ENCODE data around the gene MAP3K15. TPM values are rescaled to one million over a fixed set of nuclear protein-coding genes. Genes with fewer than 3 reads are reported as not detected.

The MAP3K15 gene
- polyA plus RNA-seq, 1 donor from 2014 or later, result not detected

DNA sequence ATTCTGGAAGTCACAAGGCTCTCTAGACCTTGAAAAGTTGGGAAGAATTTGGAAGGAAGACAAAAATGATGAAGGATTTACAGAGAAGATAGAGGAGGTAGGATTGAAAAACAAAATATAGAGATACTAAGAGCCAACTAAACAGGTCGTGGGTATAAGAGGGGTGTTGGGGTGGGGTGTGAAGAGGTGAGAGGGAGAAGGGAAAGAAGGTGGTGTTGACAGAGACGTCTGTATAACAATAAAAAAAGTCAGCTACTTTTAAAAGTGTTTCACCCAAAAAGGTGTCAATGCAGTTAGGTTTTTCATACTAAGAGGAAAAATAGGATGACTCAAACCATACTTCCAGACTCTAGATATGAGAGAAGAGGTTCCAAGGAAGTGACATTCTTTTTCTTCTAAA is 33.0 kb upstream of the MAP3K15 start:
- Mint-ChIP-seq H3K27me3 (peaks cover 2% of the 10 kb centered on the region), H3K36me3 (peaks cover 3% of the 10 kb centered on the region), H3K9me3 (no peaks in the 10 kb centered on the region), H3K4me3 (no peak overlapping the region), H3K4me1 (peaks cover 1 to 10% (median 3%) of the 10 kb centered on the region in 3 donors), H3K27ac (no peak overlapping the region)

DNA sequence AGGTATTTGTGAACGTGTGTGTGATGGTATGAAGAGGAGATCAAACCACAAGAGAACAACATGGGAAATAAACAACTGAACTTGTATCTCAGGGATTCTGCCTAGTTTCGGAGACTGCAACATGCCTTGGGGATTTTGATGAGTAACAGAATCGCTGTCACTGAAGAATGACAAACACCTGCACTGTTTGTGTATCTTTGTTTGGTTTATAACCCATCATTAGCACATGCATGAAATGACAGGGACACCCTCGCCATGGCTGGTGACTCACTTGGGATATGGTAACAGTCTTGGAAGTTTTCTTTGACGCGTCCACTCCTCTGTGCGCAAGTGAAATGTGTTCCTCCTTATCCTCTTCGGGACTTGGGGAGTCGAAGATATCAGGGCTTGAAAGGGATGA is 30.3 kb upstream of the MAP3K15 start:
- no peak overlapping the region for H3K27ac Mint-ChIP-seq
- no peaks in the 10 kb centered on the region for H3K9me3 Mint-ChIP-seq

DNA sequence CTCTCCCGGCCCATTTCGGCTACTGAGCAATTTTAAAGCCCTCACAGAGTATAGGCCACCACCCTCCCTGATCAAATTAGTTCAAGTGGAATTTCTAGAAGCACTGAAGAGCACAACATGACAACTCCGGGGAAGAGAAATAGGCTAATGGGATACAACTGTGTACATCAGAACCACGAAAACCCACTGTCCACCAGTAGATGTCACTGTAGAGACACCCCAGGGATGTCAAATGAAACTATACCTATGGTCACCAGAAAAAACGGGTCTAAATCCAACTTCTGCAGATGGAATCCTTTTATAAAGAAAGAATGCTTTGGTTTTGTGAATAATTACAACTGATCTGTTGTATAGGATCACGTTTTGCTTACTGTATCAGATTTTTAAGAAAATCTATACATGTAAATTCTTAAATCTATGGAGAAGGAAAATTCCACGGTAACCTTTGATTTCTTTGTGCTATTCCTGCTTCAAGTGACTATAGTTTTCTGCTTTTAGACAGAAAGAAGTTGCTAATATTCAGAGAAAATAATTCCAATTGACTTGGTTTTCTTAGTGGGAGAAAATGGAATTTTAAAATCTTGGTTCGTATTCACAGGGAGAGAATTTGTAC is 29.5 kb upstream of the MAP3K15 start:
- no peaks in the 10 kb centered on the region for H3K9me3 Mint-ChIP-seq
- peak overlapping the region in 2 of 3 donors; percentile 1 to 12 for H3K27ac Mint-ChIP-seq
- H3K27me3 Mint-ChIP-seq, result peaks cover 5% of the 10 kb centered on the region
- H3K4me3 Mint-ChIP-seq, result no peak overlapping the region
- no peaks in the 10 kb centered on the region for H3K36me3 Mint-ChIP-seq
- H3K4me1 Mint-ChIP-seq, result peaks cover 1 to 5% (median 3%) of the 10 kb centered on the region in 3 donors

More for the DNA sequence above, 30.3 kb upstream of the MAP3K15 start:
- Mint-ChIP-seq H3K27me3 (peaks cover 5% of the 10 kb centered on the region), H3K4me1 (peaks cover 1 to 5% (median 3%) of the 10 kb centered on the region in 3 donors), H3K36me3 (no peaks in the 10 kb centered on the region), H3K4me3 (no peak overlapping the region)

DNA sequence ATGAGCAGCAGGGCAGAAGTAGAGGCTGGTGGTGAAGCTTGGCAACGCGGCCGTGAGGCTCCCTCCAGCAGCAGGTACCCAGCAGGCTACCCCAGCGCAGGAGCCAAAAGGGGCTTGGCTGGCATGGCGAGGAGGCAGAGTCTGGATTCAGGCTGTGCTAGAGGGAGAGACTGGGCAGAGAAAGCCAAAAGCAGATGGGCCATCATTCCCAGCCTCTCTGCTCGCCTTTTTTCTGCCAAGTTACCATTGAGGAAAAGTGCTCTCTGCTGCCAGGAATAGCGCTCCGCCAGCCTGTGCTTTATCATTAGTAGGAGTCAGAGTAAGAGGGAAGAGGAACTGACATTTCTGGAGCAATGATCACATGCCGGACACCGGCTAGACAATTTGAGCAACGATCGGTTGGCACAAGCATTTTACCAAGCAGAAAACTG is 28.7 kb upstream of the MAP3K15 start:
- no peaks in the 10 kb centered on the region for H3K36me3 Mint-ChIP-seq
- peaks cover 5% of the 10 kb centered on the region for H3K27me3 Mint-ChIP-seq
- H3K4me3 Mint-ChIP-seq, result no peak overlapping the region
- H3K9me3 Mint-ChIP-seq, result no peaks in the 10 kb centered on the region
- H3K27ac Mint-ChIP-seq, result no peak overlapping the region
- peaks cover 1 to 5% (median 3%) of the 10 kb centered on the region in 3 donors for H3K4me1 Mint-ChIP-seq

DNA sequence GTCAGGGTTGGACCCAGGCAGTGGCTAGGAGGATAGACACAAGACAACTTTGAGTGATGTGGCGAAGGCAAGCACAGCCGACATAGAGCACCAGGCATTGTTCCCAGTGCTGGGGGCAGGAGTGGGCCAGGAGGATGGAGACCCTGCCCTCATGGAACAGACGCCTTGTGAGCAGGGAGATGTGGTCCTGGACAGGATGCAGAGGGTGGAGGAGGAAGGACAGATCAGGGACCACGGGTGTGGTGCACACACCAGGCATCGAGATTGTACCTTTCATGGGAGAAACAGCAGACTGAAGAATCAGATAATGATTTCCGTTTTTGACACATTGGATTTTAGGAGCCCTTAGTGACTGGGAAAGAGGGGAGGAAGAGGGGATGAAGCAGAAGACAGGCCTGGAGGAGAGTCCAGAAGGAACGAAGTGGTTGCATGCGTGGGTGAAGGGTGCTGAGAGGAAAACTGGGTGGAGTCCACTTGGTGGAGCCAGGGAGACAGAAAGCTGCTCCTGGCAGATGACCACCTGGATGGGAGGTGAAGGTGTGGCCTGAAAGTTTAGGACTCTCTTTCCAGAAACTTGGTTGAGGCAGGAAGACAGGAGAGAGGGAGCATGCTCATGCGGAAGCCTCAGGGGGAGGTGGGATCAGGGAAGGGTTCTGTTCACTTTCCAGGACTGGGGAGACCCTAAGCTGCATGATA is 27.9 kb upstream of the MAP3K15 start:
- Mint-ChIP-seq H3K27ac (peak overlapping the region in 2 of 3 donors; percentile 9 to 35), H3K4me1 (peaks cover 1 to 5% (median 3%) of the 10 kb centered on the region in 3 donors), H3K9me3 (no peaks in the 10 kb centered on the region), H3K4me3 (peak overlapping the region in 1 of 4 donors; percentile 7), H3K36me3 (no peaks in the 10 kb centered on the region), H3K27me3 (peaks cover 5% of the 10 kb centered on the region)

DNA sequence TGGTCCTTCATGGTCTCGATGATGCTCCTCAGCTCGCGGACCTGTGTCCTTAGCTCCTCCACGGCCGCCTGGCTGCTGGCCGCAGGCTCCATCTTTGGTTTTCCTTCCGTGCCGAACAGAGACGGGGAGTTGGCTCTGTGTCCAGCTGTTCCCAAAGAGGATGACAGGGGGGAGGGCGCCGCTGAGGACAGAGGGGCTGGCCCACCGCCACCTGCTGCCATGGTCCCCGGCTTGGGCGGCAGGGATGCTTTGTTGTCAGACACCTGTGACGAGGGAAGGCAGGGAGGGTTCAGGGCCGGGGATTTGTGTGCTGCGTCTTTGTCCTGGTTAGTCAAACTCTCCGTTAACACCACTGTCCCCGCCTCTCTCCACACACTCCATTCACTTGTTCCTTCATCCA is 26.6 kb upstream of the MAP3K15 start:
- no peaks in the 10 kb centered on the region for H3K9me3 Mint-ChIP-seq
- H3K4me1 Mint-ChIP-seq, result peaks cover 1 to 5% (median 3%) of the 10 kb centered on the region in 3 donors
- H3K27me3 Mint-ChIP-seq, result peaks cover 5% of the 10 kb centered on the region
- no peaks in the 10 kb centered on the region for H3K36me3 Mint-ChIP-seq
- peak overlapping the region in 1 of 3 donors; percentile 33 for H3K27ac Mint-ChIP-seq
- H3K4me3 Mint-ChIP-seq, result no peak overlapping the region

DNA sequence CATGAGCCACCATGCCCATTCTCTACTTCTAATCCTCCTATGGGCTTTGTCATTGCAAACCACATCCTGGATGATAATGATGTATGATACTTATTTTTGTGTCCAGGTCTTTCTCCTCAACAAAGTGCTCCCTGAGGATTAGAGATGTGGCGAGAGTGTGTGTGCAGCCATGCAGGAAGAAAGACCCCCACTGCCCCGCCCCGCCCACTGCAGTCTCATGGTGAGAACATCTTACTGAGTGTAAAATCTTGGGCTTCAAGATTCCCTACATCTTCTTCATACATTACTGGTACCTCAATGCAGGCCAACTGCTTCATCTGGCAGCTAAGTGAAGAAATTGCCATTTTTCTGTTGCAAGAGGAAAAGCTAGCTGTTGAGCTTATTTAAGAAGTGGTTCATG is 25.9 kb upstream of the MAP3K15 start:
- H3K4me3 Mint-ChIP-seq, result no peak overlapping the region
- H3K27me3 Mint-ChIP-seq, result peaks cover 5% of the 10 kb centered on the region
- H3K27ac Mint-ChIP-seq, result peak overlapping the region in 2 of 3 donors; percentile 33 to 46
- H3K9me3 Mint-ChIP-seq, result no peaks in the 10 kb centered on the region
- H3K36me3 Mint-ChIP-seq, result peaks cover 3% of the 10 kb centered on the region
- H3K4me1 Mint-ChIP-seq, result peaks cover 1 to 5% (median 3%) of the 10 kb centered on the region in 3 donors

DNA sequence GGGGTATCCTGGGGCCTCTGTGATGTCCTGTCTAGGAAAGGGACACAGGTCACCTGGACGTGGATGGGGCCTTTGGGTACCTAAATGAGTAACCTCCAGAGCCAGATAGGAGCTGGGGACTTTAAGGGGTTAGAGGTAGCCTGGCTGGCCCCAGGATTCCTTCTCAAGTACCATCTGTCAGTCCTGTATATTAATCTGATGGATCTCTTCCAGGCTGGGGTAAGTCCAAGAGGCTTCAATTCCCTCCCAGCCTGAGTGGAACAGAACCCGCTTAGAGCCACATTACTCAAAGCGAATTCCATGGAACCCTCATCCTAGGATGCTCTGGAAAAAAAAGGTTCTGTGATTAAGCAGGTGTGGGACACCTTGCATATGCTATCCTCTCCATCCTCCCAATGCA is 24.8 kb upstream of the MAP3K15 start:
- no peak overlapping the region for H3K4me3 Mint-ChIP-seq
- H3K27ac Mint-ChIP-seq, result no peak overlapping the region
- H3K27me3 Mint-ChIP-seq, result peaks cover 5% of the 10 kb centered on the region
- H3K9me3 Mint-ChIP-seq, result no peaks in the 10 kb centered on the region
- peaks cover 3% of the 10 kb centered on the region for H3K36me3 Mint-ChIP-seq
- peaks cover 1 to 5% (median 3%) of the 10 kb centered on the region in 3 donors for H3K4me1 Mint-ChIP-seq

DNA sequence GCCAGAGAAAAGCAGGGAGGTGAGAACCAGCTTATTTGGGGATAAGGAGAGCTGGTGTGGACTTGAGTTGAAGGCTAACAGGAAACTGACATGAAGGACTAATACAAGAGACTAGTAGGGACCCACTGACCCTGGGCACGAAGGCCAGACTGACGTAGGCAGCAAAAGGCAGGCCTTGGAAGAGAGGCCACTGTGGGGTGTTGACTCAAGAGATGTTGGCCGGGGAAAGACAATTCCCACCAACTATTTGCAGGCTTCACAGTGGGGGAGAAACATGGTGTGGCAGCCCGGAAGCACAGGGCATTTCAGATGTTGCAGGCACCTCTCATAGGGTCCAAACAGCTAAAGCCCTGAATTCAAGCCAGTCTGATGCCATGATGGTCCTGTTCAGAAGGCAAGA is 24.4 kb upstream of the MAP3K15 start:
- no peak overlapping the region for H3K4me3 Mint-ChIP-seq
- H3K27ac Mint-ChIP-seq, result no peak overlapping the region
- H3K9me3 Mint-ChIP-seq, result no peaks in the 10 kb centered on the region

DNA sequence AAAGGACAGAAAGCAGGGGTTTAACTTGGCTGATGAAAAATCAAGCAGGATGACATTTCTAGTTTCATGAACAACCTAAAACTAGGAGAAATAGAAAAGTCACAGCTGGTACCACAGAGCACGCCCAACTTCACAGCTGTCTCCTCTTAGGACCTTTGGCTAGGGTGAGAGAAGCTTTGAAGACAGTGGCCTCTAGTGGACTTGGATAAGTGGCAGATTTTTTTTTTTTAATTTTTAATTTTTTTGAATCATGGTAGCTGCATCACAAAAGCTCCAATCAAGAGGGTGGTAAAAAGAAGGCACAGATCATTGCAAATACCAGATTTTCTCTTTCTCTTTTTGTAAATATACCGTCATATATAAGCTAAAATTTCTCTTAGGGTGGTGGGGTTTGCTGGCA is 20.2 kb upstream of the MAP3K15 start:
- Mint-ChIP-seq H3K4me1 (no peaks in the 10 kb centered on the region), H3K9me3 (no peaks in the 10 kb centered on the region)

More for the DNA sequence above, 24.4 kb upstream of the MAP3K15 start:
- H3K36me3 Mint-ChIP-seq, result peaks cover 3% of the 10 kb centered on the region
- peaks cover 5% of the 10 kb centered on the region for H3K27me3 Mint-ChIP-seq
- H3K4me1 Mint-ChIP-seq, result peaks cover 1 to 3% (median 2%) of the 10 kb centered on the region in 3 donors

DNA sequence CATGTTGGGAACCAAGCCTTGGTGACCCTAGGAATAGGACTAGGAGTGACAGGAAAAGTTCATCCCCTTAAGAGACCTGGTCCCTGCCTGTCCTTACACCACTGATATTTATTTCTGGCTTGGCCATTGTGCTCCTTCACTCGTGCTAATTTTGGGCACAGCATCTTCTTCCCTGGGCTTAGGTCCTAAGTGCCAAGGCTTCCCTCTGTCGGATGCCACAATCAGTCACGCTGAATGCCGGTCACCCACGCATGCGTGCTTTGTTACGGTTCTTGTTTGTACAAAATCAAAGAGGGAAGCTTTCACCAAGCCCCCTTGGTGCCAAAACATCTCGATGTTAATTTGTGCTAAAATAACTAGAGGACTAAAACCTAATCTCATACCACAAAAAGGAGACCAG is 17.4 kb upstream of the MAP3K15 start:
- peaks cover 3% of the 10 kb centered on the region for H3K36me3 Mint-ChIP-seq
- peak overlapping the region in 1 of 4 donors; percentile 7 for H3K4me3 Mint-ChIP-seq
- no peaks in the 10 kb centered on the region for H3K9me3 Mint-ChIP-seq
- H3K4me1 Mint-ChIP-seq, result no peaks in the 10 kb centered on the region
- no peak overlapping the region for H3K27ac Mint-ChIP-seq
- H3K27me3 Mint-ChIP-seq, result no peaks in the 10 kb centered on the region

More for the DNA sequence above, 20.2 kb upstream of the MAP3K15 start:
- Mint-ChIP-seq H3K36me3 (peaks cover 3% of the 10 kb centered on the region), H3K27me3 (no peaks in the 10 kb centered on the region), H3K4me3 (no peak overlapping the region), H3K27ac (no peak overlapping the region)

DNA sequence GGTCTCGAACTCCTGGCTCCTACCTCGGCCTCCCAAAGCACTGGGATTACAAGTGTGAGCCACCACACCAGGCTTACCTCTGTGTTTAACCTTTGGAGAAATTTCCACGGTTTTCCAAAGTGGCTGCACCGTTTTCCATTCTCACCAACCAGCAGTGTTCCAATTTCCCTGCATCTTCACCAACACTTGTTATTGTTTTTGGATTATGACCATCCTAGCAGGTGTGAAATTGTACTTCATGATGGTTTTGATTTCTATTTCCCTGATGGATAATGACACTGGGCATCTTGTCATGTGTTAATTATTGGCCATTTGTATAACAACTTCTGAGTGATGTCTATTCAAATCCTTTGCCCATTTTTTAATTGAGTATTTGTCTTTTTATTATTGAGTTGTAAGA is 2.7 kb upstream of the MAP3K15 start:
- no peaks in the 10 kb centered on the region for H3K4me1 Mint-ChIP-seq
- H3K36me3 Mint-ChIP-seq, result no peaks in the 10 kb centered on the region
- peaks cover 0 to 6% (median 4%) of the 10 kb centered on the region in 3 donors for H3K9me3 Mint-ChIP-seq
- H3K27ac Mint-ChIP-seq, result peak overlapping the region in 1 of 3 donors; percentile 49
- peak overlapping the region in 1 of 4 donors; percentile 40 for H3K4me3 Mint-ChIP-seq
- H3K27me3 Mint-ChIP-seq, result peaks cover 11% of the 10 kb centered on the region

DNA sequence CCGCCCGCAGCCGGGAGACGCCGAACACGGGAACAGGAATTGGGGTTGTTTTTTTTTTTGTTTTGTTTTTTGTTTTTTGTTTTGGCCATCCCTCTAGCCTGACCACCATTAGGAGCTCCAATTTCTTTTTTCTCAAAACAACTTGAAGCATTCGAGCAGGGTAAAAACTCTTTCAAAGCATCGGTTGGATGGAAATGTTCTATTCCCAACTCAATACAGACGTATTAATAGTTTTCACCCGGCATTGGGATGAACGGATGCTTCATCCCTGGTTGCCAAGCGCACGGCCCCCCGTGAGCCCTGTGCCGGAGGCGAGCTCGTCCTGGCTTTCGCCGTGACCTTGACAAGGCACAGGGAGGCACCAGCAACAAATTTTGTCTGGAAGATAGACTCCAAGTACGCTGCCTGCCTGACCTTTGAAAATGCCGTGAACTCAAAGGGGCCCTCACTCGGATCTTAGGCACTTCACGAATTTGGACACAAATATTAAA is 352 bp upstream of the MAP3K15 start:
- Mint-ChIP-seq H3K9me3 (peaks cover 4 to 6% (median 5%) of the 10 kb centered on the region in 3 donors), H3K27ac (no peak overlapping the region), H3K27me3 (peaks cover 10% of the 10 kb centered on the region), H3K4me1 (peaks cover 0 to 2% (median 0%) of the 10 kb centered on the region in 3 donors), H3K36me3 (no peaks in the 10 kb centered on the region), H3K4me3 (peak overlapping the region in 2 of 4 donors; percentile 25 to 70)

DNA sequence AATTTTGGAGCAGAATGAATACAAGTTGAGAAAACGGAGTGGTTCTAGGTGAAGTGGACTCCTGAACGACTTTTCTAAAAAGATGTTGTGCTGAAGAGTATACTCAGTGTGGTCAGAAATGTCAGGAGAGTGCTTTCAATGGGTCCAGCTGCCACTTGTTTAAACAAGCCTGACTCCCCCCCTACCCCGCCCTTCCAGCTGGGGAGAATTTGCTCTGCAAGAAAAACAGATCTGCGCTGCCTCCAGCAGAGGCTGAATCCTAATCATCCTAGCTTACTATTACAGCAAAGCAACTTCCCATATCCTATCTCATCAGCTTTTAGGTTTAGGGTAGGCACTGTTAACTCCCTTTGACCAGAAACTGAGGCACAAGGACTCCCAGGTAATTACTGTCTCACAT is 1.9 kb downstream of the MAP3K15 start:
- H3K4me3 Mint-ChIP-seq, result no peak overlapping the region

DNA sequence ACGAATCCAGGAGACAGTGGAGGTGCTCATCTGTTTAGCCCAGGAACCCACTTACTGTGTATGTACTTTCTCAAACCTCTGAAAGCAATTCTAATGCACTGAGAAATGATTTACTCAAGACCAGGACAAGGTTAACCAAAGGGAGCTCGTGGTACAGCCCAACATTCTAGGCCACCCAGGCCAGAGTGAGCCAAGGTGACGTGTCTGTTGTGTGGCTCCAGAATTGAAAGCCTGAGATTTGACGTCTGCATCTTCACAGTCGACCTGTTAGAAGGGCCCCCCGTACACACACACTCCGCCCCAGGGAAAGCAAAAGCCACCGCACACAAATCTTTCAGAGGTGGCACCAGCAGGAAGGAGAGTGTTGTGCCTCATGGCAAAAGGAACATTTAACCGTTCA is 2.3 kb downstream of the MAP3K15 start:
- peaks cover 8% of the 10 kb centered on the region for H3K27me3 Mint-ChIP-seq
- H3K9me3 Mint-ChIP-seq, result peaks cover 6 to 7% (median 6%) of the 10 kb centered on the region in 3 donors
- H3K27ac Mint-ChIP-seq, result no peak overlapping the region
- H3K36me3 Mint-ChIP-seq, result peaks cover 2% of the 10 kb centered on the region
- H3K4me3 Mint-ChIP-seq, result no peak overlapping the region
- peaks cover 0 to 2% (median 0%) of the 10 kb centered on the region in 3 donors for H3K4me1 Mint-ChIP-seq

More for the DNA sequence above, 1.9 kb downstream of the MAP3K15 start:
- Mint-ChIP-seq H3K4me1 (peaks cover 0 to 2% (median 0%) of the 10 kb centered on the region in 3 donors), H3K36me3 (peaks cover 2% of the 10 kb centered on the region), H3K27ac (no peak overlapping the region), H3K27me3 (peaks cover 8% of the 10 kb centered on the region), H3K9me3 (peaks cover 6 to 7% (median 6%) of the 10 kb centered on the region in 3 donors)
